Measurements from ENCODE around the gene SMARCD1. TPM values are rescaled to one million over a fixed set of nuclear protein-coding genes. Genes with fewer than 3 reads are reported as not detected.

The SMARCD1 gene
- polyA plus RNA-seq, 4 donors: 102 to 183 (median 175) TPM

- DNase-seq (ENCODE audit: low read depth in 4 of 4, low spot score in 3 of 4): no peak
These were observed 17.6 kb downstream of the SMARCD1 start for GRCh38 chr12:50102646-50103309.

- no peak for DNase-seq (ENCODE audit: low read depth in 4 of 4, low spot score in 3 of 4)
These were observed 18.2 kb downstream of the SMARCD1 start for GRCh38 chr12:50103351-50103750.

DNA sequence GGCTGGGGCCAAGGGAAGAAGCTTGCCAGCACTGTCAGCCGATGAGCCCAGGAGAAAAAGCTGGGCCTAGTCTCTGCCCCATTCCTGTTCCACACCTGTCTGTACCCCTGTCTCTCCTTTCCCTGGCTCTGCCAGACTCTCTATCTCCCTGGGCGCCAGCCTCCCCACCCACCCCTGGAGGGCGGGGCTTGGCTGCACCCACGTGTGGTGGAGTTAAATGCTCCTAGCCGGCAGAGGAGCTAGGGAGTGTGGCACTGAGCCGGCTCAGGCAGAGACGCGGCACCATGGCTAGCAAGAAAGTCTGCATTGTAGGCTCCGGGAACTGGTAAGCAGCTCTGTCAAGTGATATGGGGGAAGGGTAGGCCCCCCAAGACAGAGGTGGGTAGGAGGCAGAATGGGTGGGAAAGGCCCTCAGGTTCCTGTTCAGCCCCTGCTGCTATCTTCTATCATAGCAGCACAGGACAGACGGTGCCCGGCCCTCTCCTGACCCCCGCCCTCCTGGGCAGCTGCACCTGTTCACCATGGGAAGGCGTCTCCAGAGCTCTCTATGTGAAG, 18.7 kb downstream of the SMARCD1 start, which contains the start of gene GPD1:
GPD1 (plus strand) TSS at position 242 of the 555 bp plus-strand sequence; CDS start at position 285, 43 bp downstream.
- DNase-seq (ENCODE audit: low read depth in 4 of 4, low spot score in 3 of 4): peak in 1 of 4 donors; percentile 20

DNA sequence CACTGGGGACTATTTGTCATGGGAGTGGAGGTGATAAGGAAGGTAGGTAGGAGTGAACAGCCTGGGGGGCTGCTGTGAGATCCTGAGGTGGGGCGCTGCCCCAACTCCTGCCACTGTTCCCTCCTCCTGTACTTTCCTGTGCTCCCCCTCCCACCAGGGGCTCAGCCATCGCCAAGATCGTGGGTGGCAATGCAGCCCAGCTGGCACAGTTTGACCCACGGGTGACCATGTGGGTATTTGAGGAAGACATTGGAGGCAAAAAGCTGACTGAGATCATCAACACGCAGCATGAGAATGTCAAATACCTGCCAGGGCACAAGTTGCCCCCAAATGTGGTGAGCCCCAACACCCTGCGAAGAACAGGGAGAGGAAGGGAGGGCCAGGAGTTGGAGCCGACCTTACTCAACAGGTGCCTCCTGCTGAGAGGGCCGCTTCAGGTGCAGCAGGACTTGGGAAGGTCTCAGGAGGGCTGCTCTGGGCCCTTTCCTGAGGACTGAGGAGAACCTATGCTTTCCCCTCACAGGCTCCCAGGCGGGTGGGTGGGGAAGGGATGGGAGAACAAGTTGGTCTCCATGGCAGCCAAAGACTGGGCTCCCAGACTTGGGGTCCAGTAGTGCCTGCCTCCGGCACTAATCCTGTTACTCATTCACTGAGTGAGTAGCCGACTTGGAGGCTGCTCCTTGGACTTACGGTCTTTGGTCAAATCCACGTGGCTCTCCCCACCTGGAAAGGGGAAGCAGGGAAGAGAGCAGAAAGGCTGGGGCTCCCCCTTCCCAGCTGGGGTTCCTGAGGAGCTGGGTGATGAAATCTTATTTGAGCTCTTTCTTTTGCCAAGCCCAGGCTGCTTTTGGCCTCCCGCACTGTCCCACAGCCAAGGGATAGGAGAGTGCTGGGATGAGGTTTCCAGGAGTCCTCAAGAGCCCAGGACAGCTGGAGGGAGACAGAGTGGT, 19.6 kb downstream of the SMARCD1 start:
- peak in 1 of 4 donors; percentile 45 for DNase-seq (ENCODE audit: low read depth in 4 of 4, low spot score in 3 of 4)

DNA sequence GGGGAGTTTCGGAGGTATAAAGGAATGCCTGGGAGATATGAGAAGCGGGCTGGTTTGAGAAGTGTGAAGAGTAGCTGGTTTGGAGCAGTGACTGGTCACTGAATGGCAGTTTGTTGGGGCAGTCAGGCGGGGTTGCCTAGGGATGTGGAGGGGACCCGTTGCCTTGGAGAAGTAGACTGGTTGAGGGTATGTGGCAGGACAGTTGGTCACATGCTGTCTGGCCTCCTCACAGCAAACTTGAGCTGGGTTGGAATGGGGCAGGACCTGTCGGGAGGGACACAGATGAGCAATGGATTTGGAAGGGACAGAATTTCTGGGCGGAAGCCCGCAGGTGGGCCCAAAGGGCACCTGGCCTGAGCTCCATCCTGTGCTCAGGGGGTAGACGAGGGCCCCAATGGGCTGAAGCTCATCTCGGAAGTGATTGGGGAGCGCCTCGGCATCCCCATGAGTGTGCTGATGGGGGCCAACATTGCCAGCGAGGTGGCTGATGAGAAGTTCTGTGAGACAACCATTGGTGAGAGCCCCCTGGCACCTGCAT, 20.8 kb downstream of the SMARCD1 start:
- DNase-seq (ENCODE audit: low read depth in 4 of 4, low spot score in 3 of 4): no peak

DNA sequence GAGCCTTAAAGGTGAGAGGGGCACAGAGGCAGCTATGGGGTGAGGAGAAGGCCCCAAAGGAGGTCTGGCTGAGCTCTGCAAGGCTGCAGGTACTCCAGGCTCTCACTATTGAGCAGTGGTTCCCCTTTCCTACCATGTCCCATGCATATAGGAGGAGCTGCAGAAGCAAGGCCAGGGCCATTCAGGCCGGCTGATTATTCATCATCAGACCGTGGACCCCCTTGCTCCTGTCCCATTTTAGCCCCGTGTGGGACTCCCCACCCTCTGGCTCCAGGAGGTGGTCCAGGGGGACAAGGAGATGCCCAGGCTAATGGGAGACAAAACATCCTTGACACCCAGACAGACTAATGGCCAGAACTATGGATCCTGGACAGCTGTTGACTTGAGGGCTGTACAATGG, 21.8 kb downstream of the SMARCD1 start:
- no peak for DNase-seq (ENCODE audit: low read depth in 4 of 4, low spot score in 3 of 4)

DNA sequence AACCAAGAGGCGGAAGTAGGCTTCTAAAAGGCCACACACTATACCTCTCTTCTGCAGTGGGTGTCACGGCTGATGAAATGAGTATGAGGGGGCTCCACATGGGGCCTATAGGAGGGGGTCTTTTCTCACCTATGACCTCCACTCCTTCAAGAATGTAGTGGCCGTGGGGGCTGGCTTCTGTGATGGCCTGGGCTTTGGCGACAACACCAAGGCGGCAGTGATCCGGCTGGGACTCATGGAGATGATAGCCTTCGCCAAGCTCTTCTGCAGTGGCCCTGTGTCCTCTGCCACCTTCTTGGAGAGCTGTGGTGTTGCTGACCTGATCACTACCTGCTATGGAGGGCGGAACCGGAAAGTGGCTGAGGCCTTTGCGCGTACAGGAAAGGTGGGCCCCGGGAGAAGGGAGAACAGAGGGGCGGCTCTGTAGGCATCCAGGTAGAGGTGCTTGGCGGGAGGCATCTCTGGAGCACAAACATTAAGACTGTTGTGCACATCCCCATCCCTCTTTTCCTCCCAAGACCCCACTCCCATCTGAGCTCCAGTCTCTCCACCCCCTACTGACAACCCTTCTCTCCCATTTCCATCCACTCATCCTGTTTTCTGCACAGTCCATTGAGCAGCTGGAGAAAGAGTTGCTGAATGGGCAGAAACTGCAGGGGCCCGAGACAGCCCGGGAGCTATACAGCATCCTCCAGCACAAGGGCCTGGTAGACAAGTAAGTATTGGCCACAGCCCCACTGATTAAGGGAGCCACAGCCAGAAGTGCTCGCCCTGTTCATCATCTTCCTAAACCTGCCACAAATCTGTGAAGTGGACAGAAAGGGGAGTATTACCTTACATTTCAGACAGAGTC, 22.5 kb downstream of the SMARCD1 start:
- DNase-seq (ENCODE audit: low read depth in 4 of 4, low spot score in 3 of 4): no peak

GRCh38 chr12:50109319-50109718, 24.2 kb downstream of the SMARCD1 start:
- DNase-seq (ENCODE audit: low read depth in 4 of 4, low spot score in 3 of 4): no peak

DNA sequence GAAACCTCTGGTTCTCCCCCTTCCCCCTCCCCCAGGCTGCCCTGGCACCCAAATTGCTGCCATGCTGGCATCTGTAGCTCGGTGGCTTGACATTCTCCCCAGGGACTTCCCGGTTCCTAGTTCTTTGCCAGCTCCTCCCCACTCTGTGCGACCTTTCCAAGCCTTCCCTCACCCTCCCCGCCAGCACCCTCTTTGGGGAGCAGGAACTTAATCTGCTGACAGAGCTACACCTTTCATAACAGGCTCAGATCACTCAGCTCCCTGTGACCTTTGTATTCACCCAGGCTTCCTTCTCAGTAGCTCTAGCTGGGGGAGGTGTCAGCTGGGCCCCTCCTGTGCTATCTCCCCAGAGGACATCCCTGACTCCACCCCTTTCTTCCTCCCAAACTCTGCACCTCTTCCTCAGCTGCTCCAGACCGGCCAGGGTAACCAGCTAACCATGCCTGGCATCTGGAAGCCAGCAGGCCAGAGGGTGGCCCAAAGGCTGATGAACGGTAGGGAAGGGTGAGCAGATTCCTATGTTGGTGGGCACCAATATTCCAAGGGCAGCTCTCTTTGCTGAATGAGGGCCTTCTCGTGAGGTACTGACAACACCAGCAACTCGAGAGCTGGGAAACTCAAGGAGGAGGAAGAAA, 25.1 kb downstream of the SMARCD1 start:
- no peak for DNase-seq (ENCODE audit: low read depth in 4 of 4, low spot score in 3 of 4)

GRCh38 chr12:50110762-50111351, 25.7 kb downstream of the SMARCD1 start:
- DNase-seq (ENCODE audit: low read depth in 4 of 4, low spot score in 3 of 4): peak in 3 of 4 donors; percentile 58 to 83 (median 61)

DNA sequence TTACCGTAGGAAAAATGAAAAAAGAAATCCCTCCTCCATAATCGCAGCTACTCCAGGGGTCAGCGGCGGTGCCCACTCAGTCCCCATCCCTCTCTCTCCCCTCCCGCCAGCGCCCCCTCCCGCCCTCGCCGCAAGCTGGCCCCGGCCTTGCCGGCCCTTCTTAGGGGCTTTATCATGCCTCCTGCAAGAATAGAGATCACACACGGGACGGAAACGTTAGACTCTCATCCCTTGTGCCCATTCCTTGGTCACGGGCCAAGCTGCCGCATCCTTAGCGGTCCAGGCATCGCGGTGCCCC, 26.2 kb downstream of the SMARCD1 start:
- DNase-seq (ENCODE audit: low read depth in 4 of 4, low spot score in 3 of 4): no peak

GRCh38 chr12:50111693-50112455, 26.7 kb downstream of the SMARCD1 start, which contains the start of gene COX14:
Gene COX14, plus strand, starts transcription at chr12:50112236. Its CDS starts 7,808 bp downstream, at chr12:50120044.
- DNase-seq (ENCODE audit: low read depth in 4 of 4, low spot score in 3 of 4): peak; percentile 98 to 99 (median 99)

- DNase-seq (ENCODE audit: low read depth in 4 of 4, low spot score in 3 of 4): no peak
These were observed 27.5 kb downstream of the SMARCD1 start for GRCh38 chr12:50112456-50113218.

- DNase-seq (ENCODE audit: low read depth in 4 of 4, low spot score in 3 of 4): no peak
These were observed 32.0 kb downstream of the SMARCD1 start for GRCh38 chr12:50117057-50117622.

DNA sequence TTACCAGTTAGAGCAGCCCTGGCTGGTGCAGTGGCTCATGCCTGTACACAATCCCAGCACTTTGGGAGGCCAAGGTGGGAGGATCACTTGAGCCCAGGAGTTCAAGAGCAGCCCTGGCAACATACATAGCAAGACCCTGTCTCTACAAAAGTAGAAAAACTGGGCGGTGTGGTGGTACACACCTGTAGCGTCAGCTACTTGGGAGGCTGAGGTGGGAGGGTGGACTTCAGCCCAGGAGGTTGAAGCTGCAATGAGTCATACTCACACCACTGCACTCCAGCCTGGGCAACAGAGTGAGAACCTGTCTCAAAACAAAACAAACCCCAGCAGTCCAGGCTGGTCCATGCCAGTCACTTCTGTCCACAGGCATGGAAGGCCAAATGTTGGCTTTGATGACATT, 34.2 kb downstream of the SMARCD1 start:
- no peak for DNase-seq (ENCODE audit: low read depth in 4 of 4, low spot score in 3 of 4)

DNA sequence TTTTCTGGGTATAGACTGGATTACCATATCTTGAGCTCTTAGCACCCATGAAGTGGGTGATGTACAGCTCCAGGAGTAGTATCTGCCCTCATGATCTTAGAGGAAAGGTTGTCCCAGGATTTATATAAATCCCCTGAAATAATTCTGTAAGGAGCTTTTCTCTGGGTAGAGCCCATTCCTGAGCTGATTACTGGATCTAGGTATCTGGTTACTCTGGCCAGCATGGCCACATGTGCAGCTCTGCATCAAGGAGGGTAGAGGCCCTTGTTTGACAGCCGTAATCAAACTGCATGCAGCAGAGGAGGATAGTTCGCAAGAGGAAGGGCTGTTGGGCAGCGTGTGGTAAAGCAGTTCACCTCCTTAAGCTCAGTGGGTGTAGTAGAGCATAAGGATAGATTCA, 35.4 kb downstream of the SMARCD1 start:
- DNase-seq (ENCODE audit: low read depth in 4 of 4, low spot score in 3 of 4): no peak

DNA sequence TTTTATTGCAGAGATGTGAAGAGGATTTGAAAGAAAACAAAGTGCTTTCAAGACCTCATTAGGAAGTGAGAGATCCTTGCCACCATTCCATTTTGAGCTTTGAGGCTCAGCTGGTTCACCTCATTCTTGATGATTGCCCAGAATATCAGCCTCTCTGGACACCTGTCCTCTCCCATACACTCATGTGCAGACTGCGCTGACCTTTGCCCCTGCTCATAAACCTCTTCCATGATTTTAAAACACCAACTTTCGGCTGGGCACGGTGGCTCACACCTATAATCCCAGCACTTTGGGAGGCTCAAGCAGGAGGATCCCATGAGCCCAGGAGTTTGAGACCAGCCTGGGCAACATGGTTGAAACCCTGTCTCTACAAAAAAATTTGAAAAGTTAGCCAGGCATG, 35.8 kb downstream of the SMARCD1 start:
- DNase-seq (ENCODE audit: low read depth in 4 of 4, low spot score in 3 of 4): no peak

GRCh38 chr12:50121641-50122040, 36.5 kb downstream of the SMARCD1 start:
- DNase-seq (ENCODE audit: low read depth in 4 of 4, low spot score in 3 of 4): no peak

All from left renal pelvis (tissue), 4 donors.